Upper lobe of left lung (tissue), 4 donors: ENCODE data around the gene PDE4D.

ENCODE experiments used
- EP300 ChIP-seq, 4 donors: sonication (generic); formaldehyde crosslinking; IDR thresholded peaks; one replicate each; pipeline ENCODE4 v1.5.1; 2017; ENCODE audit warnings: antibody characterized with exemption in 4 of 4, control low read depth in 2 of 4
- TF ChIP-seq, protein P1 (sequence below), 6 experiments: fragments of 450-650 bp in 4 of 6; fragments of 200-600 bp in 2 of 6; sonication (generic) in 2 of 6; IDR thresholded peaks; one replicate each; pipeline ENCODE4 v1.5.1; 2016 to 2019; ENCODE audit warnings: antibody characterized with exemption in 6 of 6

DNA sequence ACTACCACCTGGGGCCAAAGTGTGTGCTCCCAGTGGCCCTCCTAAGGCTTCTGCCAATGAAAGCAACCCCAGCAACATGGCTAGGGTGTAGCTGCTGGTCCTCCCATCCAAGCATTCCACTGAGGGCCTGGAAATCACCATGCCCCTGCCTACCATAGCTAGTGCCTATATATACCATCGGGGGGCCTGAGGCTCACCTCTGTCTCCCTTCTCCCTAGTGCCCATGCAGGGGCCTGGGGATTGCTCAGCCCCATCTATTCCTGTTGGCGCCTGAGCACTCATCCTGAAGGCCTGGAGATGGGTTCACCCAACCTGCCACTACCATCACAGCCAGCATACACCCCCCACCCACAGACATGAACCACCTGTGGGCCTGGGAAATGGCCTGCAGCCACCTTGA is 943.3 kb downstream of the PDE4D start:
- TF ChIP-seq, protein P1, sequence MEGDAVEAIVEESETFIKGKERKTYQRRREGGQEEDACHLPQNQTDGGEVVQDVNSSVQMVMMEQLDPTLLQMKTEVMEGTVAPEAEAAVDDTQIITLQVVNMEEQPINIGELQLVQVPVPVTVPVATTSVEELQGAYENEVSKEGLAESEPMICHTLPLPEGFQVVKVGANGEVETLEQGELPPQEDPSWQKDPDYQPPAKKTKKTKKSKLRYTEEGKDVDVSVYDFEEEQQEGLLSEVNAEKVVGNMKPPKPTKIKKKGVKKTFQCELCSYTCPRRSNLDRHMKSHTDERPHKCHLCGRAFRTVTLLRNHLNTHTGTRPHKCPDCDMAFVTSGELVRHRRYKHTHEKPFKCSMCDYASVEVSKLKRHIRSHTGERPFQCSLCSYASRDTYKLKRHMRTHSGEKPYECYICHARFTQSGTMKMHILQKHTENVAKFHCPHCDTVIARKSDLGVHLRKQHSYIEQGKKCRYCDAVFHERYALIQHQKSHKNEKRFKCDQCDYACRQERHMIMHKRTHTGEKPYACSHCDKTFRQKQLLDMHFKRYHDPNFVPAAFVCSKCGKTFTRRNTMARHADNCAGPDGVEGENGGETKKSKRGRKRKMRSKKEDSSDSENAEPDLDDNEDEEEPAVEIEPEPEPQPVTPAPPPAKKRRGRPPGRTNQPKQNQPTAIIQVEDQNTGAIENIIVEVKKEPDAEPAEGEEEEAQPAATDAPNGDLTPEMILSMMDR (IDR thresholded peaks at IDR 0.05) = no peak
- TF ChIP-seq EP300 (IDR thresholded peaks at IDR 0.05) = no peak
